Fibroblast of villous mesenchyme (primary cell): ENCODE measurements around the gene HTR3C. TPM values are rescaled to one million over a fixed set of nuclear protein-coding genes. Genes with fewer than 3 reads are reported as not detected.

Experiments
- DNase-seq: peaks from one replicate; pipeline ENCODE4 v3.0.0-alpha.2; 2010; ENCODE audit warnings: low read depth
- H3K4me3 ChIP-seq: 2 replicates; pipeline ENCODE4 v1.5.1; 2011; ENCODE audit warnings: low read depth, mild to moderate bottlenecking, low read length
- total RNA-seq: library from RNA; depleted of rRNA; stranded (reverse); fragments of >200 nt; gene quantifications from 2 replicates; pipeline ENCODE4 v1.2.3, GENCODE V29; 2012
- TF ChIP-seq, protein P1 (sequence below): IDR thresholded peaks from 2 replicates; pipeline ENCODE4 v1.5.1; 2012; ENCODE audit warnings: low read depth, mild to moderate bottlenecking, low read length; ENCODE audit not compliant: insufficient read depth

Gene HTR3C
- total RNA-seq, 1 donor: not detected

- TF ChIP-seq, protein P1, sequence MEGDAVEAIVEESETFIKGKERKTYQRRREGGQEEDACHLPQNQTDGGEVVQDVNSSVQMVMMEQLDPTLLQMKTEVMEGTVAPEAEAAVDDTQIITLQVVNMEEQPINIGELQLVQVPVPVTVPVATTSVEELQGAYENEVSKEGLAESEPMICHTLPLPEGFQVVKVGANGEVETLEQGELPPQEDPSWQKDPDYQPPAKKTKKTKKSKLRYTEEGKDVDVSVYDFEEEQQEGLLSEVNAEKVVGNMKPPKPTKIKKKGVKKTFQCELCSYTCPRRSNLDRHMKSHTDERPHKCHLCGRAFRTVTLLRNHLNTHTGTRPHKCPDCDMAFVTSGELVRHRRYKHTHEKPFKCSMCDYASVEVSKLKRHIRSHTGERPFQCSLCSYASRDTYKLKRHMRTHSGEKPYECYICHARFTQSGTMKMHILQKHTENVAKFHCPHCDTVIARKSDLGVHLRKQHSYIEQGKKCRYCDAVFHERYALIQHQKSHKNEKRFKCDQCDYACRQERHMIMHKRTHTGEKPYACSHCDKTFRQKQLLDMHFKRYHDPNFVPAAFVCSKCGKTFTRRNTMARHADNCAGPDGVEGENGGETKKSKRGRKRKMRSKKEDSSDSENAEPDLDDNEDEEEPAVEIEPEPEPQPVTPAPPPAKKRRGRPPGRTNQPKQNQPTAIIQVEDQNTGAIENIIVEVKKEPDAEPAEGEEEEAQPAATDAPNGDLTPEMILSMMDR: no peak
- DNase-seq: no peak
- H3K4me3 ChIP-seq: no peak overlapping the region
These were observed 41.5 kb upstream of the HTR3C start for GRCh38 chr3:184011230-184011876.

DNA sequence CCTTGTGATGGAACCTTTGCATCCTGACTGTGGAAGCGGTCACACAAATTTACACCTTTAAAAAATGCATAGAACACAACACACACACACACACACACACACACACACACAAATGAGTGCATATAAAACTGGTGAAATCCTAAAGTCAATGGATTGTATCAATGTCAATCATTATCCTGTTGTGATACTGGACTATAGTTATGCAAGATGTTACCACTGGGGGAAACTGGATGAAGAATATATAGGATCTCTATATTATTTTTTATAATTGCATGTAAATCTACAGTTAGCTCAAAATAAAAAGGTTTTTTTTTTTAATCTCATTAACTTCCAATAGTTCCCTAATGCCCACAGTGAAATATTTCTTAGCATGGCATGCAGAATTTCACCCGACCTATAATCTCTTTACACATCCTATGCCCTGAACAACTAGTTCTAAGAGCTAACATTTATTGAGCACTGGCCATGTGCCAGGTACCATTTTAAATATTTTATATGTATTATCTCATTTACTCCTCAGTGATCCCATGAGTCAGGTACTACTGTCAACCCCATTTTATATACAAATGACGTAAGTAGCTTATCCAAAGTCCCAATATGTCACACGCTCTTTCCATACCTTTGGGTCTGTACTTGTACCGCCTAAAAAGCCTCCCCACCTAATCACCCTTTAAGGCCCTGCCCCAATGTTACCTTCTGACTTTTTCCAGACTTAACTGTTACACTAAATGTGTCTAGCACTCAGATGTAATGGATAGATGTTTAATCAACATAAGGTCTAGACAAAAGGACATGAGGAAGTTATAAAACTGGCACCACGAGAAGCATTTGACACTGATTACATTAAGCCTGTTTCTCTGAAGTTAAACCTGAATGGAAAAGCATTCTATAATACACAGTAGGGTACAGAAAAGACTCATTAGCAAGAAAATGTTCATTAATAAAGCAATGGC lies 40.6 kb upstream of the HTR3C start:
- DNase-seq: no peak
- TF ChIP-seq, protein P1: no peak
- H3K4me3 ChIP-seq: no peak overlapping the region

GRCh38 chr3:184015381-184016019 lies 37.3 kb upstream of the HTR3C start:
- no peak for DNase-seq
- TF ChIP-seq, protein P1: no peak
- no peak overlapping the region for H3K4me3 ChIP-seq

DNA sequence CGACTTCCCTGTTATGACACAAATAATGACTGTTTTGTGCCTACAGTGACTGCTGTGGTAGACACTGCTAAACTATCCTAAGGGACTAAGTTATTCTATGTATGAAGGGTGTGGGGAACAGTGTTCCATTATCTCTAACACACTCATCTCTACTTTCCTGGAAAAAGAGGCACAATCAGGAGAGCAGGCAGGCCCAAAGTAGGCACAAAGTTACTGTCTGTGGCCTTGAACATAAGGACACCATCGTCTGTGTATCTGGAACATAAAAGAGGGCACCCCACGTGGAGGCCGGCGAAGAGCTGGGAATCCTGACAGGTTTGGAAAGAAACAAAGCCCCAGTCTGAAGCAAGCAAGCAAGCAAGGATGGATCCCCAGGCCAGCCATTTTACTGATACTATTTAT lies 36.7 kb upstream of the HTR3C start:
- H3K4me3 ChIP-seq: no peak overlapping the region
- TF ChIP-seq, protein P1: no peak
- no peak for DNase-seq

DNA sequence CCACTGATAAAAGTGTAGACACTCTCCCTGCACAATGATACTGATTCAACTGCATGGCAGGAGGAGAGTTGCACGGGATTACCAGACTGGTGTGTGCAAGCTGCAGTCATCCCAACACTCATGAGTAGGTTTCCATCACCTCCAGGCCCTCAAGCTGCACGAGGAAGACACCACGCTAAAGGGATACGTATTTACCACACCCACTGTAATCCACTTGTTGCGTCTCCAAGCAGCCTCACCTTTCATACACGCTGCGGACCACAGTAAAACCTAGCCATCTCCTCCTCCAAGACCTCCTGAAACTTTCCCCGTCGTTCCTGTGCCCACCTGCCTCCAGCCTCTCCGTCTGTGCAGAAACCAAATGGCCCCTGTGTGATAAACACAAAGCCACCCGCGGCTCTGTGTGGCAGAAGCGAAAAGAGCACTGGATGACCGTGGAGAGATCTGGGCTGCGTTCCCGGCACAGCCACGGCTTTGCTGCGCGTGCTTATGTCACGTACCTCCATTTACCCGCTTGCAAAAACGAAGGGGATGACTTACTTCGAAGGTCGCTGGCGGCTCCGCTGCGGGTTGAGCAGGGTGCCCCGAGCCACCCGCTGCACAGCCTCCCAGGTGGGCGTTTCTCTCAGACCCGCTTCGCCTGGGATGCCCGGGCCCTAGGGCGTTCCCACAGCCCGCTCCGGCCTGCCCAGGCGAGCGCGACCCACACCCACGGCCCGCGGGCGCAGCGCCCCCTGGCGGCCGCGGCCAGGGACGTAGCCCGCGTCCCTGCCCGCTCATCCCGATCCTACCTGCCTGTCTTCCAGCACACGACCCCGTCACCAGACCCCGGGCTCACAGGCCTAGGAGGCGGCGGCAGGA lies 35.8 kb upstream of the HTR3C start:
- peak; percentile 56 for DNase-seq
- H3K4me3 ChIP-seq: peak overlapping the region; percentile 100
- TF ChIP-seq, protein P1: peak; percentile 69
